ENCODE results near the gene THSD4.

The THSD4 gene

GRCh38 chr15:71329497-71330260, 214.4 kb downstream of the THSD4 start:
- no peak overlapping the region for H3K9ac ChIP-seq (ENCODE audit: low read length)
- H3K36me3 ChIP-seq (ENCODE audit: control insufficient read depth, low read depth, low read length), result no peaks in the 10 kb centered on the region
- no peaks in the 10 kb centered on the region for H3K9me3 ChIP-seq (ENCODE audit: control insufficient read depth, low read depth, low read length)
- H3K4me1 ChIP-seq (ENCODE audit: control insufficient read depth, low read depth, low read length), result peaks cover 4% of the 10 kb centered on the region
- H3K4me3 ChIP-seq (ENCODE audit: low read length), result no peak overlapping the region
- H3K27ac ChIP-seq (ENCODE audit: low read length), result no peak overlapping the region
- no peaks in the 10 kb centered on the region for H3K27me3 ChIP-seq (ENCODE audit: control insufficient read depth, insufficient read depth, low read length)

DNA sequence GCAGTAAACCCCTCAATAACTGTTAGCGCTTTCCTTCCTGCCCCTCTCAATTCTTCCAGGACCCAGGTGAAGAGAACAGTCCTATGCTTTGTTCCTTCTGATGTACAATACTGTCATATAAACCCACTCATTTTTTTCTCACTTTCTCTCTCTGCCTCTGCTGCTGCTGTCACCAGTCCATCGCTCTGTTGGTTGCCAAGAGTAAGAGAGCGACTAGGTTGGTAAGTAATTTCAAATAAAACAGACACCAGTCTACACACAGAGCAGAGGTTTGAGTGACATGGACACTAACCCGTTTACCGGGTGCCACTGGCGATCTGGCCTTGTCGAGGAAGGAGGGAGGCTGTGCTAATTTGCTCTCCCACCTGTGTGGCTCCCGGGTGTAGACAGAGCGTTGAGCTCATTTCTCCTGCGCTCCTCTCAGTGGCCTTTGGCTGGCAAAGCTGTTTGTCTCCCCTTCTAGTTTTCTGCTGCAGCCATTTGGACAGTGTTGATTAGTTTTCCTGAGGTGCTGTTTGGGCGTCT, 215.4 kb downstream of the THSD4 start:
- H3K36me3 ChIP-seq (ENCODE audit: control insufficient read depth, low read depth, low read length), result no peaks in the 10 kb centered on the region
- H3K9me3 ChIP-seq (ENCODE audit: control insufficient read depth, low read depth, low read length), result no peaks in the 10 kb centered on the region
- H3K27ac ChIP-seq (ENCODE audit: low read length), result no peak overlapping the region
- H3K4me3 ChIP-seq (ENCODE audit: low read length), result no peak overlapping the region
- no peak overlapping the region for H3K9ac ChIP-seq (ENCODE audit: low read length)
- H3K4me1 ChIP-seq (ENCODE audit: control insufficient read depth, low read depth, low read length), result peaks cover 4% of the 10 kb centered on the region
- no peaks in the 10 kb centered on the region for H3K27me3 ChIP-seq (ENCODE audit: control insufficient read depth, insufficient read depth, low read length)

DNA sequence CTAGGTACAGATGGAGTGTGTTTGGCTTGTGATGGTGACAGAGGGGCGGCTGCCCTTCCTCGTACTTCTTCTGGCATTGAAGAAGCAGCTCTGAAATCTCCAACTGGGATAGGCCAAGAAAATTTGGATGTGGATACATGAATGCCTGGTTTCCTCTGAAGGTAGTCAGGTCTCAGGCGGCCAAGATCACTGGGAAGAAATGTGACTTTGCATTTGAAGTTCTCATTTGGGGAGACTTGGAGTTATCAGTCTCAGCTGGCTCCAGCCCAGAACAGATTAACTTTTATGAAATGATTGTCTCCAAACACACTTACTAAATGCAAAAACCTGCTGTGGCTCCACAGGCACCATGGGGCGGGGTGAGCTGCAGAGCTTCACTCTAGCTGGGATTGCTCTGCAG, 215.9 kb downstream of the THSD4 start:
- Histone ChIP-seq H3K4me1 (ENCODE audit: control insufficient read depth, low read depth, low read length) (peaks cover 4% of the 10 kb centered on the region), H3K27ac (ENCODE audit: low read length) (no peak overlapping the region), H3K9ac (ENCODE audit: low read length) (no peak overlapping the region), H3K36me3 (ENCODE audit: control insufficient read depth, low read depth, low read length) (no peaks in the 10 kb centered on the region), H3K9me3 (ENCODE audit: control insufficient read depth, low read depth, low read length) (no peaks in the 10 kb centered on the region), H3K27me3 (ENCODE audit: control insufficient read depth, insufficient read depth, low read length) (no peaks in the 10 kb centered on the region), H3K4me3 (ENCODE audit: low read length) (no peak overlapping the region)

- no peaks in the 10 kb centered on the region for H3K9me3 ChIP-seq (ENCODE audit: control insufficient read depth, low read depth, low read length)
- H3K36me3 ChIP-seq (ENCODE audit: control insufficient read depth, low read depth, low read length), result no peaks in the 10 kb centered on the region
- no peak overlapping the region for H3K9ac ChIP-seq (ENCODE audit: low read length)
- no peak overlapping the region for H3K27ac ChIP-seq (ENCODE audit: low read length)
- no peak overlapping the region for H3K4me3 ChIP-seq (ENCODE audit: low read length)
- peaks cover 13% of the 10 kb centered on the region for H3K4me1 ChIP-seq (ENCODE audit: control insufficient read depth, low read depth, low read length)
- no peaks in the 10 kb centered on the region for H3K27me3 ChIP-seq (ENCODE audit: control insufficient read depth, insufficient read depth, low read length)
Measured at GRCh38 chr15:71332431-71333004, 217.2 kb downstream of the THSD4 start.

DNA sequence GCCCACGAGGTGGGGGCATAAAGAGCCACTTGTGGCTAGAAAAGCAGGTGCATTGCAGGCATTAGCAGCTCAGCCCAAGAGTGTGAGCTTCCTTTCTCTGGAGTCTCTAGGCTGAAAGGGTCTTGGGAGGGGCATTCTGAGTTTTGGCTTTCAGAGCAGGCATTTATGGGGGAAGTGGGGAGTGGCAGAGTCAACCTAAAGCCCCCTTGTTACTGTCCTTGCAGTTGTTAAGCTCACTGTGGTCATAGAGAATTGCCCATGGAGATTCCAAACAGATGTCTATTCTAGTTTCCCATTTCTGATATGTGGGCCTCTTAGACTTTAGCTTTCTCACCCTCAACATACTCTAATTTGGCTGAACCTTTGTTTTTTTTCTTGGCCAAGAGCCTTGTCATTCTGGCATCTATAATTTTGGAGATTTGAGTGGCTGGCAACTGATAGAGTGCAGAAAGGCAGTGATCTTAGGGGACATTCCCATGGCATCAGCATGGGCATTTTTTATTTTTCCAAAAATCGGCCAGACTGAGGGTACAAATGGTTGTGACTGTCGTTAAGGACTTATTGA, 217.9 kb downstream of the THSD4 start:
- no peak overlapping the region for H3K4me3 ChIP-seq (ENCODE audit: low read length)
- peaks cover 15% of the 10 kb centered on the region for H3K4me1 ChIP-seq (ENCODE audit: control insufficient read depth, low read depth, low read length)
- H3K36me3 ChIP-seq (ENCODE audit: control insufficient read depth, low read depth, low read length), result no peaks in the 10 kb centered on the region
- no peaks in the 10 kb centered on the region for H3K27me3 ChIP-seq (ENCODE audit: control insufficient read depth, insufficient read depth, low read length)
- H3K9me3 ChIP-seq (ENCODE audit: control insufficient read depth, low read depth, low read length), result no peaks in the 10 kb centered on the region
- no peak overlapping the region for H3K9ac ChIP-seq (ENCODE audit: low read length)
- no peak overlapping the region for H3K27ac ChIP-seq (ENCODE audit: low read length)

DNA sequence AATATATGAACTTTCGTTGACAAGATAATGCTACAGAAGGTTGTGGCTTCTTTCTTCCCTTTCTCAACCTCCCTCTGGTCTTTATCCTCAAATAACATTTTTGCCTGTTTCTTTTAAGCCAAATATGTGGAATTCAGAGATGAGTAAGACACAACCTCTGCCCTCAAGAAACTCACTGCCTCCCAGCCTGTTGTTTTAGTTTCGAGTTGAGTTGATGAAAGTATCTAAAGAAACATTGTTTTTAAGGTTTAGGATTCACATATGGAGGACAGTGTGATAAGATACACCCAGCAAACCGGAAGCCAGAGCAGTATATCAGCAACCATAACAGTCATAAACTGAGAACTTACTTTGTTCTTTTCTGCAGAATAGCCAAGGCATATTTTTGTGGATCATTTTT, 218.6 kb downstream of the THSD4 start:
- Histone ChIP-seq H3K4me1 (ENCODE audit: control insufficient read depth, low read depth, low read length) (peaks cover 15% of the 10 kb centered on the region), H3K9me3 (ENCODE audit: control insufficient read depth, low read depth, low read length) (no peaks in the 10 kb centered on the region), H3K27me3 (ENCODE audit: control insufficient read depth, insufficient read depth, low read length) (no peaks in the 10 kb centered on the region), H3K9ac (ENCODE audit: low read length) (no peak overlapping the region), H3K4me3 (ENCODE audit: low read length) (no peak overlapping the region), H3K36me3 (ENCODE audit: control insufficient read depth, low read depth, low read length) (no peaks in the 10 kb centered on the region), H3K27ac (ENCODE audit: low read length) (no peak overlapping the region)

DNA sequence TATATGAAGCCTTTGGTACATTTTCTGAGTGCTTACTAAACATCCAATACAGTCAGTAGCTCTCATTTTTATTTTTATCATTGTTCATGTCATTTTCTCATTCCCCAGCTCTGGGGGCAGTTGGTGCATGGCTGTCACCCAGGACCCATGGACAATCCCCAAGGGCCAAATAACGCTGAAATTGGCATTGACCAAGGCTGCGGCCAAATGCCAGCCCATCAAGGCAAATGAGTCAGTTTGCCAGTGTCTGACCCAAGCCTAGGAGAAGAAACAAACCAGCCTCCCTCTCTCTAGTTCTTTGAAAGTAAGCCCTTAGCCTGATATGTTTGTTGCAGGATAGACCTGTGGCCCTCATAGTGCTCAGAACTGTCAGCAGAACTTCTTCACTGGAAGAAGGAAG, 219.2 kb downstream of the THSD4 start:
- Histone ChIP-seq H3K4me1 (ENCODE audit: control insufficient read depth, low read depth, low read length) (peaks cover 15% of the 10 kb centered on the region), H3K27ac (ENCODE audit: low read length) (no peak overlapping the region), H3K4me3 (ENCODE audit: low read length) (no peak overlapping the region)

DNA sequence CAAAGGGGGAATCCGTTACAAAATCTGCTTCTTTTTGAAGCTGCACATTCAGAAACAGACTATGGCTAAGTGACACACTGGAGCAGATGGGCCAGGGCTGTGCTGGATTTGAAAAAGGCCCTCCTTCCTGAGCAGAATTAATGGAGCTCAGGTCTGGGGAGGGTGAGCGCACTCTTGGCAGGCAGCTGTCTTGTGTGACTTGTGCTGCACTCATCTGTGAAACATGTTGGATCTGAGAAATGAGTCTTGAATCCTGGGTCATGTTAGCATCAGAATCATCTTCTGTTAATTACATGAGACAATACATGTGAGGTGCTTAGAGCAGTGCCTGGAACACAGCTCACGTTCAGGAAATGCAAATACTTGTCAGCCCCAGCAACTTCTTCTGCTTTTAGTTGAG, 219.6 kb downstream of the THSD4 start:
- Histone ChIP-seq H3K36me3 (ENCODE audit: control insufficient read depth, low read depth, low read length) (no peaks in the 10 kb centered on the region), H3K27ac (ENCODE audit: low read length) (no peak overlapping the region), H3K9me3 (ENCODE audit: control insufficient read depth, low read depth, low read length) (no peaks in the 10 kb centered on the region), H3K4me3 (ENCODE audit: low read length) (no peak overlapping the region), H3K9ac (ENCODE audit: low read length) (no peak overlapping the region), H3K27me3 (ENCODE audit: control insufficient read depth, insufficient read depth, low read length) (no peaks in the 10 kb centered on the region), H3K4me1 (ENCODE audit: control insufficient read depth, low read depth, low read length) (peaks cover 15% of the 10 kb centered on the region)

More for the DNA sequence above, 219.2 kb downstream of the THSD4 start:
- no peaks in the 10 kb centered on the region for H3K27me3 ChIP-seq (ENCODE audit: control insufficient read depth, insufficient read depth, low read length)
- no peaks in the 10 kb centered on the region for H3K36me3 ChIP-seq (ENCODE audit: control insufficient read depth, low read depth, low read length)
- H3K9me3 ChIP-seq (ENCODE audit: control insufficient read depth, low read depth, low read length), result no peaks in the 10 kb centered on the region
- no peak overlapping the region for H3K9ac ChIP-seq (ENCODE audit: low read length)

DNA sequence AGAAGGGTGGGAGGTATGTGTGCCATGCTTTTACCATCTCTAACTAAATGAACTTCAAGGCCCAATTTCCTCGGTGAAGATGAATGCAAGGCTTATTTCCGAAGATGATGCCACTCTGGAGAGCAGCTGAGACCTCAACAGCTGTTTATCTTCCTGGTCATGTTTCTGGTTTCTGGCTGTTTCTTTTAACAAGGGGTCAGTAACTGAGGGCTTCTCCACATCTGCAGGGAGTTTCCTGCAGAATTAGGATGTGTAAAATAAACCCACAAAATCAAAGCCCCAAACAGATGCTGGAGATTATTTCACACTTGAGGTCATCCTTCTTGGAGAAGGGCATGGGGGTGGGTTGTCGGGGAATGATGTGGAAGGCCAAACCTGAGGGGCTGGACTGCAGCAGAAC, 220.3 kb downstream of the THSD4 start:
- H3K4me3 ChIP-seq (ENCODE audit: low read length), result no peak overlapping the region
- peaks cover 15% of the 10 kb centered on the region for H3K4me1 ChIP-seq (ENCODE audit: control insufficient read depth, low read depth, low read length)
- no peaks in the 10 kb centered on the region for H3K27me3 ChIP-seq (ENCODE audit: control insufficient read depth, insufficient read depth, low read length)
- no peak overlapping the region for H3K9ac ChIP-seq (ENCODE audit: low read length)
- H3K36me3 ChIP-seq (ENCODE audit: control insufficient read depth, low read depth, low read length), result no peaks in the 10 kb centered on the region
- no peak overlapping the region for H3K27ac ChIP-seq (ENCODE audit: low read length)
- H3K9me3 ChIP-seq (ENCODE audit: control insufficient read depth, low read depth, low read length), result no peaks in the 10 kb centered on the region

GRCh38 chr15:71336671-71337070, 221.4 kb downstream of the THSD4 start:
- Histone ChIP-seq H3K27ac (ENCODE audit: low read length) (no peak overlapping the region), H3K36me3 (ENCODE audit: control insufficient read depth, low read depth, low read length) (no peaks in the 10 kb centered on the region), H3K9ac (ENCODE audit: low read length) (no peak overlapping the region), H3K27me3 (ENCODE audit: control insufficient read depth, insufficient read depth, low read length) (no peaks in the 10 kb centered on the region), H3K4me1 (ENCODE audit: control insufficient read depth, low read depth, low read length) (peaks cover 12% of the 10 kb centered on the region), H3K4me3 (ENCODE audit: low read length) (no peak overlapping the region), H3K9me3 (ENCODE audit: control insufficient read depth, low read depth, low read length) (no peaks in the 10 kb centered on the region)

- no peaks in the 10 kb centered on the region for H3K36me3 ChIP-seq (ENCODE audit: control insufficient read depth, low read depth, low read length)
- H3K4me1 ChIP-seq (ENCODE audit: control insufficient read depth, low read depth, low read length), result peaks cover 12% of the 10 kb centered on the region
- H3K4me3 ChIP-seq (ENCODE audit: low read length), result no peak overlapping the region
- H3K27ac ChIP-seq (ENCODE audit: low read length), result no peak overlapping the region
- no peaks in the 10 kb centered on the region for H3K27me3 ChIP-seq (ENCODE audit: control insufficient read depth, insufficient read depth, low read length)
- no peak overlapping the region for H3K9ac ChIP-seq (ENCODE audit: low read length)
- H3K9me3 ChIP-seq (ENCODE audit: control insufficient read depth, low read depth, low read length), result no peaks in the 10 kb centered on the region
Measured at GRCh38 chr15:71337197-71337845, 222.1 kb downstream of the THSD4 start.
